SK-N-SH treated with all-trans-retinoic acid at 6 μM for 48 hours (cell line): Measurements from ENCODE around the gene BMPR1B.

Experiments used
- PATZ1 ChIP-seq: fragments of 250-450 bp; sonication (Bioruptor Pico); IDR thresholded peaks from 2 replicates; pipeline ENCODE4 v1.8.0; 2020; ENCODE audit warnings: mild to moderate bottlenecking, moderate library complexity, borderline replicate concordance
- PPARA ChIP-seq: fragments of 250-450 bp; sonication (Bioruptor Pico); IDR thresholded peaks from 2 replicates; pipeline ENCODE4 v1.5.0; 2020; ENCODE audit warnings: mild to moderate bottlenecking, borderline replicate concordance
- ZFP30 ChIP-seq: fragments of 450-650 bp; formaldehyde crosslinking; IDR thresholded peaks from 2 replicates; pipeline ENCODE4 v1.5.0; 2022; ENCODE audit warnings: mild to moderate bottlenecking, moderate library complexity
- ZNF70 ChIP-seq: fragments of 450-650 bp; formaldehyde crosslinking; IDR thresholded peaks from 2 replicates; pipeline ENCODE4 v1.5.0; 2020; ENCODE audit warnings: mild to moderate bottlenecking, moderate library complexity
- TF ChIP-seq, protein P1 (sequence below): fragments of 250-450 bp; sonication (Bioruptor Pico); IDR thresholded peaks from 2 replicates; pipeline ENCODE4 v1.8.0; 2021; ENCODE audit warnings: low read depth, mild to moderate bottlenecking, moderate library complexity, borderline replicate concordance

DNA sequence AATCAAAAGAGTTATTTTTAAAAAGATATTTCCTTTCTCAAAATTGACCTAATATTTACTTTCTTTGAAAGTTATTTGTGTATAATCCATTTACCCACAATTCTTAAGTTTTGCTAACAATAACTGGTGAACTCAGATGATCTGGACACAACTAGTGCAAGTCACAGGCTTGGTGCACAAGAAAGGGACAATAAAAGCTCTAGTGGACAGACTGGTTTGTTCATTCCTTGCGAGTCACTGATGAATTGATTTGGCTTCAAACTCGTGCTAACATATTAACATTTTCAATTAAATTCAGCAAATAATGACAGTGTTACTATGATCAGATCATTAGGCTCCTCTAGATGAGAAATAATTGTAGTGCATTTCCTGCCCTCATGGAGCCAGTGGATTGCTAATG lies 169.2 kb downstream of the BMPR1B start:
- no peak for TF ChIP-seq ZNF70 (CRISPR knock-in tag)
- no peak for TF ChIP-seq PATZ1 (CRISPR knock-in tag)
- TF ChIP-seq PPARA (CRISPR knock-in tag): no peak
- TF ChIP-seq, protein P1, sequence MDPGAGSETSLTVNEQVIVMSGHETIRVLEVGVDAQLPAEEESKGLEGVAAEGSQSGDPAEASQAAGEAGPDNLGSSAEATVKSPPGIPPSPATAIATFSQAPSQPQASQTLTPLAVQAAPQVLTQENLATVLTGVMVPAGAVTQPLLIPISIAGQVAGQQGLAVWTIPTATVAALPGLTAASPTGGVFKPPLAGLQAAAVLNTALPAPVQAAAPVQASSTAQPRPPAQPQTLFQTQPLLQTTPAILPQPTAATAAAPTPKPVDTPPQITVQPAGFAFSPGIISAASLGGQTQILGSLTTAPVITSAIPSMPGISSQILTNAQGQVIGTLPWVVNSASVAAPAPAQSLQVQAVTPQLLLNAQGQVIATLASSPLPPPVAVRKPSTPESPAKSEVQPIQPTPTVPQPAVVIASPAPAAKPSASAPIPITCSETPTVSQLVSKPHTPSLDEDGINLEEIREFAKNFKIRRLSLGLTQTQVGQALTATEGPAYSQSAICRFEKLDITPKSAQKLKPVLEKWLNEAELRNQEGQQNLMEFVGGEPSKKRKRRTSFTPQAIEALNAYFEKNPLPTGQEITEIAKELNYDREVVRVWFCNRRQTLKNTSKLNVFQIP (CRISPR knock-in tag): no peak
- no peak for TF ChIP-seq ZFP30 (CRISPR knock-in tag)
